Spleen (tissue), 11 donors: Measurements from ENCODE around the gene CCDC160. TPM values are rescaled to one million over a fixed set of nuclear protein-coding genes. Genes with fewer than 3 reads are reported as not detected.

Source experiments
- DNase-seq: peaks from one replicate; pipeline ENCODE4 v3.0.0-alpha.2; 2020
- H3K27ac ChIP-seq, 8 donors: fragments of 200-600 bp; sonication (generic) in 7 of 8; 1 replicate in 4 of 8; 2 replicates in 4 of 8; pipeline versions ENCODE4 v1.5.0 to v1.8.0; 2016 to 2021; ENCODE audit warnings: inconsistent platforms in 4 of 8, mild to moderate bottlenecking in 4 of 8, moderate library complexity in 1 of 8
- H3K27me3 ChIP-seq, 7 donors: fragments of 200-600 bp; sonication (generic) in 6 of 7; replicated peaks in 1 of 7; 1 replicate in 4 of 7; 2 replicates in 3 of 7; pipeline versions ENCODE4 v1.5.0 to v1.8.0; 2016 to 2021; ENCODE audit warnings: inconsistent platforms in 3 of 7, mild to moderate bottlenecking in 1 of 7
- H3K36me3 ChIP-seq, 6 donors: fragments of 200-600 bp; sonication (generic) in 5 of 6; 1 replicate in 4 of 6; 2 replicates in 2 of 6; pipeline versions ENCODE4 v1.5.0 to v1.8.0; 2016 to 2021; ENCODE audit warnings: inconsistent platforms in 2 of 6
- H3K4me1 ChIP-seq, 6 donors: fragments of 200-600 bp; sonication (generic) in 5 of 6; 1 replicate in 3 of 6; 2 replicates in 3 of 6; pipeline versions ENCODE4 v1.5.0 to v1.8.0; 2016 to 2021; ENCODE audit warnings: inconsistent platforms in 3 of 6
- H3K4me3 ChIP-seq, 8 donors: fragments of 200-600 bp; sonication (generic) in 7 of 8; 1 replicate in 4 of 8; 2 replicates in 4 of 8; pipeline versions ENCODE4 v1.5.0 to v1.8.0; 2016 to 2021; ENCODE audit warnings: inconsistent platforms in 4 of 8, mild to moderate bottlenecking in 4 of 8, moderate library complexity in 2 of 8
- H3K9me3 ChIP-seq, 8 donors: fragments of 200-600 bp; sonication (generic) in 7 of 8; 1 replicate in 4 of 8; 2 replicates in 4 of 8; pipeline versions ENCODE4 v1.5.0 to v1.8.0; 2016 to 2021; ENCODE audit warnings: inconsistent platforms in 4 of 8
- POLR2A ChIP-seq, 3 donors: fragments of 450-650 bp; IDR thresholded peaks; one replicate each; pipeline ENCODE4 v1.5.1; 2017; ENCODE audit warnings: antibody characterized with exemption in 3 of 3, mild to moderate bottlenecking in 1 of 3
- POLR2AphosphoS5 ChIP-seq, 3 donors: sonication (generic); formaldehyde crosslinking; IDR thresholded peaks; one replicate each; pipeline ENCODE4 v1.5.1; 2017; ENCODE audit warnings: antibody characterized with exemption in 3 of 3
- WGBS, 5 donors: extraction: QIAGEN DNeasy Blood & Tissue Kit in 3 of 5; methylation state at CpG; one replicate each; pipeline versions ENCODE4 v1.1.5 to v1.1.7; 2013 to 2018; 5-methylcytosine and 5-hydroxymethylcytosine counted together
- intact Hi-C: fragments of 100-400 bp; cut with DNase I; formaldehyde crosslinking; loops from one replicate; pipeline ENCODE4 v1.15.0; 2023; ENCODE audit warnings: low total_unique reads
- polyA plus RNA-seq, 3 donors: library from polyadenylated mRNA; stranded (reverse); fragments of 200-250 nt; gene quantifications; one replicate each; pipeline ENCODE4 v1.2.1, GENCODE V29; 2013
- total RNA-seq, 7 donors: library from RNA; depleted of rRNA in 3 of 7; stranded (reverse); fragments of >200 nt in 3 of 7; fragmentation: NEBNext Ultra II Directional in 4 of 7; extraction: Animal tissue kit (Norgen Biotek cat#: 25700) in 4 of 7; gene quantifications; one replicate each; pipeline versions ENCODE4 v1.1.0 to v1.2.1, GENCODE V29; 2016 to 2021
- TF ChIP-seq, protein P1 (sequence below), 11 experiments: fragments of 200-600 bp in 7 of 11; fragments of 450-650 bp in 4 of 11; sonication (generic) in 4 of 11; IDR thresholded peaks in 8 of 11; conservative IDR thresholded peaks in 3 of 11; 1 replicate in 7 of 11; 2 replicates in 4 of 11; pipeline versions ENCODE4 v1.4.0 to v1.8.0; 2016 to 2021; ENCODE audit warnings: antibody characterized with exemption in 11 of 11, inconsistent platforms in 4 of 11, mild to moderate bottlenecking in 1 of 11
- donor health status: healthy with polysubstance abuse.
- donor health status: DM: no; HTN: no; CAD: no; lungs with moderate emphysema.
- donor health status: DM: no; HTN: no; CAD: no.
- donor health status: Bipolar disorder and iron deficiency.
- donor health status: healthy.
- donor health status: DM: no; HTN: no; CAD: no.
- donor health status: DM: yes; HTN: yes; CAD: no.

CCDC160 gene
- total and polyA plus RNA-seq, 10 donors = 0.15 to 0.69 (median 0.37) TPM; not detected in 6

DNA sequence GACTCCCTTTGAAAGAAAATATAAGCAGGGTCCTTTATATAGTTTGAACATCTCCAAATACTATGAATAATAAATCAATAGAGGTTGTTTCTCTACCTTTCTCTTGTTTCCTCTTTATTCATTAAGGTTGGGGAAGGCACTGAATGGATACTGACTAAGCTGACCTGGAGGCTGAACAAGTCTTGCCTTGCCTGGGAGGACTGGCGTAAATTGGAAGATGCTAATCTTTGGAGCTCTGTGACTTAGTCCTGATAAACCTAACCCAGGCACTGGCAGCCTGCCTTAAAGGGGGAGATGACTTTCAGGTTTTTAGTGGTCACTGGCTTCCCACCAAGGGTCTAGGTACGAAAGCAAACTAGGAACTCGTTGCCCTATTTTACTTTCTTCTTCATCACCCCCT is 10.5 kb downstream of the CCDC160 start:
- TF ChIP-seq, protein P1, sequence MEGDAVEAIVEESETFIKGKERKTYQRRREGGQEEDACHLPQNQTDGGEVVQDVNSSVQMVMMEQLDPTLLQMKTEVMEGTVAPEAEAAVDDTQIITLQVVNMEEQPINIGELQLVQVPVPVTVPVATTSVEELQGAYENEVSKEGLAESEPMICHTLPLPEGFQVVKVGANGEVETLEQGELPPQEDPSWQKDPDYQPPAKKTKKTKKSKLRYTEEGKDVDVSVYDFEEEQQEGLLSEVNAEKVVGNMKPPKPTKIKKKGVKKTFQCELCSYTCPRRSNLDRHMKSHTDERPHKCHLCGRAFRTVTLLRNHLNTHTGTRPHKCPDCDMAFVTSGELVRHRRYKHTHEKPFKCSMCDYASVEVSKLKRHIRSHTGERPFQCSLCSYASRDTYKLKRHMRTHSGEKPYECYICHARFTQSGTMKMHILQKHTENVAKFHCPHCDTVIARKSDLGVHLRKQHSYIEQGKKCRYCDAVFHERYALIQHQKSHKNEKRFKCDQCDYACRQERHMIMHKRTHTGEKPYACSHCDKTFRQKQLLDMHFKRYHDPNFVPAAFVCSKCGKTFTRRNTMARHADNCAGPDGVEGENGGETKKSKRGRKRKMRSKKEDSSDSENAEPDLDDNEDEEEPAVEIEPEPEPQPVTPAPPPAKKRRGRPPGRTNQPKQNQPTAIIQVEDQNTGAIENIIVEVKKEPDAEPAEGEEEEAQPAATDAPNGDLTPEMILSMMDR (IDR thresholded peaks at IDR 0.05 in 8 of 11, conservative IDR thresholded peaks at IDR 0.05 in 3 of 11) = no peak
- TF ChIP-seq POLR2AphosphoS5 (IDR thresholded peaks at IDR 0.05) (no peak), POLR2A (IDR thresholded peaks at IDR 0.05) (no peak)
- Histone ChIP-seq H3K4me1 (no peaks in the 10 kb centered on the region), H3K27ac (no peak overlapping the region), H3K9me3 (no peaks in the 10 kb centered on the region), H3K4me3 (no peak overlapping the region), H3K36me3 (no peaks in the 10 kb centered on the region), H3K27me3 (no peaks in the 10 kb centered on the region)
- 62 to 93% (median 74%) methylated on average over 3 of the region's 3 CpGs for WGBS, 5 donors
- intact Hi-C loops = no loop called here
- no peak for DNase-seq

DNA sequence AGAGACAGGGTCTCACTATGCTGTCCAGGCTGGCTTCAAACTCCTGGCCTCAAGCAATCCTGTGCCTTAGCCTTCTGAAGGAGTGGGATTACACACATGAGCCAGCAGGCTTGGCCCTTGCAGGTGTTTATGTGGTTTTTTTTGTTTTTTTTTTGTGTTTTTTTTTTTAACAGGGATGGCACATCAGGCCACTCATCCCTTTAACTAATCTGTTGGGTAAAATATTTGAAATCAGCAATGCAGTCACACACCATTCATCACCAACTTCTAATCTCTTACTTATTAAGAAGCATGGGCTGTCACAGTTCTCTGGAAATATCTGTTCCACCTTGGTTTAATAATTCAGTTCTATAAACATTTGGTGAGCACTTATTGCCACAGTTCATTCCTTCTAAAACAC is 12.3 kb downstream of the CCDC160 start:
- Histone ChIP-seq H3K27ac (no peak overlapping the region), H3K4me1 (no peaks in the 10 kb centered on the region), H3K4me3 (no peak overlapping the region), H3K36me3 (no peaks in the 10 kb centered on the region), H3K27me3 (no peaks in the 10 kb centered on the region), H3K9me3 (no peaks in the 10 kb centered on the region)
- intact Hi-C loops = no loop called here
- TF ChIP-seq POLR2AphosphoS5 (IDR thresholded peaks at IDR 0.05) (no peak), POLR2A (IDR thresholded peaks at IDR 0.05) (no peak)
- TF ChIP-seq, protein P1 (IDR thresholded peaks at IDR 0.05 in 8 of 11, conservative IDR thresholded peaks at IDR 0.05 in 3 of 11) = no peak
- DNase-seq = no peak

DNA sequence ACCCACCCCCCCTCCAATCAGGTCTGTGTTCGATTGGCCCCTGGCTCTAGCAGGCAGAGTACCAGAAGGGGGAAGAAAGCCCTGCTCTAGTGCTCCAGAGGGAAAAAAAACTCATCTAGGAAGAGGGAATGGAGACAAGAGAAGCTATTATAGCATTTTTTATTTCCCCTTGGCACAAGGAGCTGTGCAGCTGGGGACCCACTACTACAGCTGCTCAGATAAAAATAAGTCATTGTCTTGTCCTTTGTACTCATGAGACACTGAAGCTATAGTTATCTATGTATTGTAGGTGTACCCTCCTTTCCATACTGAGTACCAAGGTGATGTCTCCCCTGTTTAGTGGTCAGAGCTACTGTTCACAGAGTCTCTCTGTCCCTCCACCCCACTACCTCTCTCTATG is 14.3 kb downstream of the CCDC160 start:
- Histone ChIP-seq H3K4me1 (no peaks in the 10 kb centered on the region), H3K4me3 (no peak overlapping the region), H3K9me3 (no peaks in the 10 kb centered on the region), H3K27me3 (no peaks in the 10 kb centered on the region), H3K36me3 (no peaks in the 10 kb centered on the region), H3K27ac (no peak overlapping the region)
- DNase-seq = no peak
- 22 to 63% (median 29%) methylated on average over 1 of the region's 1 CpG for WGBS, 5 donors
- intact Hi-C loops = loop anchor here (10.0 kb wide), 1 partner anchor 456 kb away; no protein-coding TSS in a partner anchor
- no peak for TF ChIP-seq POLR2A (IDR thresholded peaks at IDR 0.05)
- TF ChIP-seq POLR2AphosphoS5 (IDR thresholded peaks at IDR 0.05) = no peak
- TF ChIP-seq, protein P1 (IDR thresholded peaks at IDR 0.05 in 8 of 11, conservative IDR thresholded peaks at IDR 0.05 in 3 of 11) = no peak

DNA sequence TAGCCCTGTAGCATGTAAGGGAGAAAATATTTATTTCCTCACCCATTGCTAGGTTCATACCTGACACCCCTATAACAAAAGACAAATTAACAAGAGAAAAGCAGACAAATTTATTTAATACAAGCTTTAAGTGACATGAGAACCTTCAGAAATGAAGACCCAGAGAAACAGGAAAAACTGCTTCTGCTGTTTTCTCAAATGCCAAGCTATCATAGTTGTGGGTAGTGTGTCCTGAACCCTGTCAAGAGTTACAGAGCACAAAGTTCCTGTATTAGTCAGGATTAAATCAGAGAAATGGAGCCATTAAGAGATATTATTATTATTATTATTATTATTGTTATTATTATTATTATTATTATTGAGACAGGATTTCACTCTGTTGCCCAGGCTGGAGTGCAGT is 17.5 kb downstream of the CCDC160 start:
- DNase-seq = no peak
- intact Hi-C loops = loop anchor here (10.0 kb wide), 1 partner anchor 460 kb away; no protein-coding TSS in a partner anchor
- Histone ChIP-seq H3K27ac (no peak overlapping the region), H3K4me1 (no peaks in the 10 kb centered on the region), H3K9me3 (no peaks in the 10 kb centered on the region), H3K4me3 (no peak overlapping the region), H3K36me3 (no peaks in the 10 kb centered on the region), H3K27me3 (no peaks in the 10 kb centered on the region)
- TF ChIP-seq, protein P1 (IDR thresholded peaks at IDR 0.05 in 8 of 11, conservative IDR thresholded peaks at IDR 0.05 in 3 of 11) = no peak
- TF ChIP-seq POLR2A (IDR thresholded peaks at IDR 0.05) (no peak), POLR2AphosphoS5 (IDR thresholded peaks at IDR 0.05) (no peak)
